ENCODE measurements around the gene MPND.

The MPND gene

GRCh38 chr19:4370418-4371041, 27.2 kb downstream of the MPND start:
- peak overlapping the region; percentile 95 for H3K27ac ChIP-seq
- no peaks in the 10 kb centered on the region for H3K27me3 ChIP-seq (ENCODE audit: insufficient read depth, low read depth)
- peaks cover 8% of the 10 kb centered on the region; the same call in 1 of the 2 replicates for H3K79me2 ChIP-seq (ENCODE audit: insufficient read depth, low read depth)
- no peak overlapping the region for H2AFZ ChIP-seq (ENCODE audit: low read depth)
- H3K4me2 ChIP-seq, result peak overlapping the region; percentile 99
- peak overlapping the region; percentile 84; the same call in 1 of the 2 replicates for H3K9ac ChIP-seq
- H3K4me1 ChIP-seq (ENCODE audit: low read depth, poor library complexity, severe bottlenecking), result peaks cover 46% of the 10 kb centered on the region
- TF ChIP-seq CTCF (conservative IDR thresholded peaks at IDR 0.05; ENCODE audit: low read depth, low read length), result no peak
- H3K36me3 ChIP-seq (ENCODE audit: insufficient read depth), result no peaks in the 10 kb centered on the region
- H3K4me3 ChIP-seq (IDR thresholded peaks at IDR 0.05; ENCODE audit: insufficient read depth, low read depth, low read length), result no peak overlapping the region
- no peaks in the 10 kb centered on the region for H4K20me1 ChIP-seq (ENCODE audit: insufficient read depth)

- Histone ChIP-seq H3K4me3 (IDR thresholded peaks at IDR 0.05; ENCODE audit: insufficient read depth, low read depth, low read length) (no peak overlapping the region), H3K79me2 (ENCODE audit: insufficient read depth, low read depth) (peaks cover 8% of the 10 kb centered on the region; the same call in 1 of the 2 replicates), H3K27me3 (ENCODE audit: insufficient read depth, low read depth) (no peaks in the 10 kb centered on the region), H4K20me1 (ENCODE audit: insufficient read depth) (no peaks in the 10 kb centered on the region), H3K27ac (no peak overlapping the region), H2AFZ (ENCODE audit: low read depth) (no peak overlapping the region), H3K9ac (no peak overlapping the region), H3K4me2 (peak overlapping the region; percentile 99), H3K36me3 (ENCODE audit: insufficient read depth) (no peaks in the 10 kb centered on the region), H3K4me1 (ENCODE audit: low read depth, poor library complexity, severe bottlenecking) (peaks cover 46% of the 10 kb centered on the region)
- TF ChIP-seq CTCF (conservative IDR thresholded peaks at IDR 0.05; ENCODE audit: low read depth, low read length), result no peak
Measured at GRCh38 chr19:4371247-4372164, 28.1 kb downstream of the MPND start.

GRCh38 chr19:4372165-4373012, 29.0 kb downstream of the MPND start:
- H4K20me1 ChIP-seq (ENCODE audit: insufficient read depth), result no peaks in the 10 kb centered on the region
- peaks cover 46% of the 10 kb centered on the region for H3K4me1 ChIP-seq (ENCODE audit: low read depth, poor library complexity, severe bottlenecking)
- no peaks in the 10 kb centered on the region for H3K27me3 ChIP-seq (ENCODE audit: insufficient read depth, low read depth)
- H3K9ac ChIP-seq, result no peak overlapping the region
- H3K4me2 ChIP-seq, result no peak overlapping the region
- H3K27ac ChIP-seq, result no peak overlapping the region
- H3K36me3 ChIP-seq (ENCODE audit: insufficient read depth), result no peaks in the 10 kb centered on the region
- no peak overlapping the region for H3K4me3 ChIP-seq (IDR thresholded peaks at IDR 0.05; ENCODE audit: insufficient read depth, low read depth, low read length)
- no peak for TF ChIP-seq CTCF (conservative IDR thresholded peaks at IDR 0.05; ENCODE audit: low read depth, low read length)
- peaks cover 8% of the 10 kb centered on the region; the same call in 1 of the 2 replicates for H3K79me2 ChIP-seq (ENCODE audit: insufficient read depth, low read depth)
- H2AFZ ChIP-seq (ENCODE audit: low read depth), result no peak overlapping the region

GRCh38 chr19:4373013-4373367, 29.6 kb downstream of the MPND start:
- Histone ChIP-seq H3K27ac (no peak overlapping the region), H2AFZ (ENCODE audit: low read depth) (no peak overlapping the region), H3K4me2 (no peak overlapping the region), H3K4me1 (ENCODE audit: low read depth, poor library complexity, severe bottlenecking) (peaks cover 44% of the 10 kb centered on the region), H4K20me1 (ENCODE audit: insufficient read depth) (no peaks in the 10 kb centered on the region), H3K36me3 (ENCODE audit: insufficient read depth) (no peaks in the 10 kb centered on the region), H3K79me2 (ENCODE audit: insufficient read depth, low read depth) (peaks cover 8% of the 10 kb centered on the region; the same call in 1 of the 2 replicates), H3K27me3 (ENCODE audit: insufficient read depth, low read depth) (no peaks in the 10 kb centered on the region), H3K9ac (no peak overlapping the region), H3K4me3 (IDR thresholded peaks at IDR 0.05; ENCODE audit: insufficient read depth, low read depth, low read length) (no peak overlapping the region)
- TF ChIP-seq CTCF (conservative IDR thresholded peaks at IDR 0.05; ENCODE audit: low read depth, low read length), result no peak

Data from KMS-11 (cell line).